ENCODE results near the gene SEMA3C.

SEMA3C gene

DNA sequence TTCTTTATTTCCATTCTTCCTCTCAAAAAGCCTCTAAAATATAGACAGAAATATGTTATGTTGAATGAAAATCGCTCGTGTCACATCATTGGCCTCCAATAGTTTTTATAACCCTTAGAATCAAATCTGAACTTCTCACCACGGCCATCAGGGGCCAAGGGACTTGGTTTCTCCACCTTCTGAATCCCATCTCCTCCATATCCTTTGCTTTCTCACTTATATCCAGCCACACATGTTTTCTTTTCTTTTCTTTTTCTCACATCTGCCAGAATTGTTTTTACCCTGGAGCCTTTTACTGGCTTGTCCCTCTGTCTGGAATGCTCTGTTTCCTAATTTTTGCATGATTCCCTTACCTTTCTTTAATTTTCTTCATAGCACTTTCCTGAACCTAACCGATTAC is 184.8 kb downstream of the SEMA3C start:
- Histone ChIP-seq H3K27ac (ENCODE audit: extremely low read depth, low read depth, low read length) (no peak overlapping the region), H3K4me1 (ENCODE audit: control insufficient read depth, insufficient read depth, low read length) (peaks cover 3% of the 10 kb centered on the region; the same call in 1 of the 2 replicates), H3K36me3 (ENCODE audit: control insufficient read depth in 2 of 2, insufficient read depth in 1 of 2, low read length in 2 of 2) (no peaks in the 10 kb centered on the region), H3K9me3 (ENCODE audit: control insufficient read depth, insufficient read depth, low read depth, low read length) (no peaks in the 10 kb centered on the region), H3K4me3 (ENCODE audit: low read depth, low read length) (no peak overlapping the region)
- CTCF ChIA-PET: interaction anchor here (1.2 to 1.7 kb wide), 3 partner anchors 9 to 186 kb away, joined by 3 to 10 read pairs (median 3); no protein-coding TSS in a partner anchor
- POLR2A ChIA-PET: no interaction called here
- TF ChIP-seq ZNF335 (tag by site-specific recombination; conservative IDR thresholded peaks at IDR 0.05) (no peak), MYNN (tag by site-specific recombination; IDR thresholded peaks at IDR 0.05; ENCODE audit: borderline replicate concordance) (no peak), OVOL3 (tag by site-specific recombination; IDR thresholded peaks at IDR 0.05) (no peak), ZSCAN18 (tag by site-specific recombination; IDR thresholded peaks at IDR 0.05) (no peak), ZNF791 (tag by site-specific recombination; IDR thresholded peaks at IDR 0.05) (no peak), KLF8 (tag by site-specific recombination; IDR thresholded peaks at IDR 0.05) (no peak), ZNF580 (tag by site-specific recombination; IDR thresholded peaks at IDR 0.05) (no peak), ZNF530 (tag by site-specific recombination; IDR thresholded peaks at IDR 0.05; ENCODE audit: low read depth) (no peak), ZNF138 (tag by site-specific recombination; IDR thresholded peaks at IDR 0.05; ENCODE audit: borderline replicate concordance) (no peak), ZNF221 (tag by site-specific recombination; IDR thresholded peaks at IDR 0.05; ENCODE audit: borderline replicate concordance) (no peak), ZNF239 (tag by site-specific recombination; IDR thresholded peaks at IDR 0.05) (no peak)

DNA sequence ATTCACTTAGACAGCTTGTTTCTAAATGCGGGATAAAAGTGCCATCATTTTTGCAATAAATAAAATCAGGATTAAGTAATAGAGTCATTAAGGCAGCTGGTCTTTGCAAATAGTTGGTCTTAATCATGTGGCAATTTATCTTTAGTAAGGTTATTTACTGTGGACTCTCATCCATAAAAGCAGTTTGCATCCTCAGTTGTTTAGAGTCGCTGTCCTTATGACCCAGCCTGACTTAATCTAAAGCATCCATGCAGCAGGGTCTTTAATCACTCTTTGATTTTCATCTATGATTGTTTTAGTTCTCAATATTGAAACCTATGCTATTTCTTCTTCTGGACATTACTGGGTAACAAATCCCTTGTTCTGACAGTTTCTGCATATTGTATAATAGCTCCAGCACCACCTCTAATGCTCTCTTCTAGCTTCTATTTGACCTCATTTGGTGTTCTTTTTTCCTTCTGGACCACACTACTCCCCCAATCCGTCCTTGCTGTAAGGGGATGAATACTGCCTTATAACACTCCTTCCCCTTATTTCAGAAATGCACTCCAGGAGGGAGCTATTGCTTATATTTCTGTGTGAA is 185.4 kb downstream of the SEMA3C start:
- CTCF ChIA-PET: interaction anchor here (0.7 to 1.7 kb wide), 6 partner anchors 9 to 187 kb away, joined by 3 to 10 read pairs (median 3); no protein-coding TSS in a partner anchor
- TF ChIP-seq ZNF2 (tag by site-specific recombination; IDR thresholded peaks at IDR 0.05) (no peak), YY1 (tag by site-specific recombination; IDR thresholded peaks at IDR 0.05) (no peak), ZNF366 (tag by site-specific recombination; conservative IDR thresholded peaks at IDR 0.05) (no peak), ZBTB26 (tag by site-specific recombination; optimal IDR thresholded peaks at IDR 0.05) (no peak)
- TF ChIP-seq, protein P1, sequence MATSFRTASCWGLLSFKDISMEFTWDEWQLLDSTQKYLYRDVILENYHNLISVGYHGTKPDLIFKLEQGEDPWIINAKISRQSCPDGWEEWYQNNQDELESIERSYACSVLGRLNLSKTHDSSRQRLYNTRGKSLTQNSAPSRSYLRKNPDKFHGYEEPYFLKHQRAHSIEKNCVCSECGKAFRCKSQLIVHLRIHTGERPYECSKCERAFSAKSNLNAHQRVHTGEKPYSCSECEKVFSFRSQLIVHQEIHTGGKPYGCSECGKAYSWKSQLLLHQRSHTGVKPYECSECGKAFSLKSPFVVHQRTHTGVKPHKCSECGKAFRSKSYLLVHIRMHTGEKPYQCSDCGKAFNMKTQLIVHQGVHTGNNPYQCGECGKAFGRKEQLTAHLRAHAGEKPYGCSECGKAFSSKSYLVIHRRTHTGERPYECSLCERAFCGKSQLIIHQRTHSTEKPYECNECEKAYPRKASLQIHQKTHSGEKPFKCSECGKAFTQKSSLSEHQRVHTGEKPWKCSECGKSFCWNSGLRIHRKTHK (tag by site-specific recombination; IDR thresholded peaks at IDR 0.05): no peak
- no peaks in the 10 kb centered on the region for H3K9me3 ChIP-seq (ENCODE audit: control insufficient read depth, insufficient read depth, low read depth, low read length)
- peaks cover 3% of the 10 kb centered on the region; the same call in 1 of the 2 replicates for H3K4me1 ChIP-seq (ENCODE audit: control insufficient read depth, insufficient read depth, low read length)
- no peak overlapping the region for H3K4me3 ChIP-seq (ENCODE audit: low read depth, low read length)
- H3K36me3 ChIP-seq (ENCODE audit: control insufficient read depth in 2 of 2, insufficient read depth in 1 of 2, low read length in 2 of 2): no peaks in the 10 kb centered on the region
- POLR2A ChIA-PET: no interaction called here
- H3K27ac ChIP-seq (ENCODE audit: extremely low read depth, low read depth, low read length): no peak overlapping the region

DNA sequence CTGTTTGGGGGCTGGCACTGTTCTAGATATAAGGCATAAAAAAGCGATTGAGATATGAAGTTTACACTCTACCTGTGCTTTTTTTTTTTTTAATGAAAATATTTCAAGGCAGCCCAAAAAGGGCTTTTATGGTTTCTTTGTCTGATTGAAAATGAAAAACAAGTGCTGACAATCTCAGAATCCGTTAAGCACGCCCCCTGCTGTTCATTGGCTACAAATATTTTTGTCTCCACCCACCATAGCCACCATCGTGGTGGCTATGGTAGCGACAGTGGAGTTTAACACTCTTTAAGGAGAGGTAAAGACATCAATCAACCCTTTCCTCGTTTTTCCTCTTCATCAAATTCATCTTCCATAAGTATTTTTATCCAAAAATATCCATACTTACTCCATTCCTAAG is 186.2 kb downstream of the SEMA3C start:
- CTCF ChIA-PET: interaction anchor here (0.6 to 1.7 kb wide), 10 partner anchors 8 to 263 kb away, joined by 3 to 10 read pairs (median 4); no protein-coding TSS in a partner anchor
- TF ChIP-seq ZNF776 (tag by site-specific recombination; IDR thresholded peaks at IDR 0.05; ENCODE audit: borderline replicate concordance): no peak
- no peak for TF ChIP-seq ZSCAN23 (tag by site-specific recombination; IDR thresholded peaks at IDR 0.05)

More for the DNA sequence above, 186.2 kb downstream of the SEMA3C start:
- Histone ChIP-seq H3K9me3 (ENCODE audit: control insufficient read depth, insufficient read depth, low read depth, low read length) (no peaks in the 10 kb centered on the region), H3K4me3 (ENCODE audit: low read depth, low read length) (no peak overlapping the region), H3K4me1 (ENCODE audit: control insufficient read depth, insufficient read depth, low read length) (peaks cover 2% of the 10 kb centered on the region; the same call in 1 of the 2 replicates), H3K36me3 (ENCODE audit: control insufficient read depth in 2 of 2, insufficient read depth in 1 of 2, low read length in 2 of 2) (no peaks in the 10 kb centered on the region), H3K27ac (ENCODE audit: extremely low read depth, low read depth, low read length) (no peak overlapping the region)
- POLR2A ChIA-PET: no interaction called here
